Measurements from ENCODE around the gene RWDD1. TPM values are rescaled to one million over a fixed set of nuclear protein-coding genes. Genes with fewer than 3 reads are reported as not detected.

The RWDD1 gene
- total RNA-seq, 1 donor from 2014 or later = 37.6 TPM

- TF ChIP-seq CTCF (IDR thresholded peaks at IDR 0.05; ENCODE audit: unreplicated experiment) = no peak
- Mint-ChIP-seq H3K9me3 (no peaks in the 10 kb centered on the region), H3K27me3 (ENCODE audit: low read depth) (peaks cover 30% of the 10 kb centered on the region), H3K4me3 (peak within 1 kb of the TSS; percentile 91), H3K36me3 (no peaks in the 10 kb centered on the region), H3K4me1 (peaks cover 12% of the 10 kb centered on the region), H3K27ac (peak within 1 kb of the TSS; percentile 94)
- DNase-seq (ENCODE audit: low spot score in 2 of 2, unreplicated experiment in 2 of 2) = peak; percentile 79 to 85
Observed at GRCh38 chr6:116615937-116616736, 44.8 kb downstream of the RWDD1 start, which contains the start of gene RSPH4A. TSS of gene RSPH4A (plus strand) at chr6:116616479. CDS start at chr6:116616624, 145 bp downstream.

GRCh38 chr6:116616737-116617053 lies 45.4 kb downstream of the RWDD1 start:
- no peak for DNase-seq (ENCODE audit: low spot score in 2 of 2, unreplicated experiment in 2 of 2)
- Mint-ChIP-seq H3K4me1 (peaks cover 12% of the 10 kb centered on the region), H3K27ac (no peak overlapping the region), H3K36me3 (no peaks in the 10 kb centered on the region), H3K27me3 (ENCODE audit: low read depth) (peaks cover 29% of the 10 kb centered on the region), H3K9me3 (no peaks in the 10 kb centered on the region), H3K4me3 (peak overlapping the region; percentile 91)
- TF ChIP-seq CTCF (IDR thresholded peaks at IDR 0.05; ENCODE audit: unreplicated experiment) = no peak

- Mint-ChIP-seq H3K9me3 (peaks cover 3% of the 10 kb centered on the region), H3K4me1 (no peaks in the 10 kb centered on the region), H3K27me3 (ENCODE audit: low read depth) (peaks cover 3% of the 10 kb centered on the region), H3K4me3 (no peak overlapping the region), H3K27ac (no peak overlapping the region), H3K36me3 (peaks cover 2% of the 10 kb centered on the region)
- no peak for TF ChIP-seq CTCF (IDR thresholded peaks at IDR 0.05; ENCODE audit: unreplicated experiment)
- no peak for DNase-seq (ENCODE audit: low spot score in 2 of 2, unreplicated experiment in 2 of 2)
Observed at GRCh38 chr6:116624036-116624805, 52.9 kb downstream of the RWDD1 start.

GRCh38 chr6:116625872-116626271 lies 54.6 kb downstream of the RWDD1 start:
- TF ChIP-seq CTCF (IDR thresholded peaks at IDR 0.05; ENCODE audit: unreplicated experiment) = no peak

GRCh38 chr6:116629563-116629981 lies 58.3 kb downstream of the RWDD1 start:
- DNase-seq (ENCODE audit: low spot score in 2 of 2, unreplicated experiment in 2 of 2) = no peak
- Mint-ChIP-seq H3K36me3 (peaks cover 7% of the 10 kb centered on the region), H3K4me3 (no peak overlapping the region), H3K4me1 (no peaks in the 10 kb centered on the region), H3K27me3 (ENCODE audit: low read depth) (no peaks in the 10 kb centered on the region), H3K27ac (no peak overlapping the region), H3K9me3 (peaks cover 3% of the 10 kb centered on the region)
- no peak for TF ChIP-seq CTCF (IDR thresholded peaks at IDR 0.05; ENCODE audit: unreplicated experiment)

More at GRCh38 chr6:116625872-116626271, 54.6 kb downstream of the RWDD1 start:
- Mint-ChIP-seq H3K27ac (no peak overlapping the region), H3K4me3 (no peak overlapping the region), H3K27me3 (ENCODE audit: low read depth) (peaks cover 3% of the 10 kb centered on the region), H3K9me3 (peaks cover 3% of the 10 kb centered on the region), H3K4me1 (no peaks in the 10 kb centered on the region), H3K36me3 (peaks cover 2% of the 10 kb centered on the region)
- DNase-seq (ENCODE audit: low spot score in 2 of 2, unreplicated experiment in 2 of 2) = no peak

All from mesothelial cell of epicardium (in vitro differentiated cells).